Loucy (cell line): ENCODE data around the gene UPK3A.
A peak's percentile ranks its signal among the peaks of the same experiment; 100 is the strongest.

Experiments used
- H2AFZ ChIP-seq: fragments of 200-600 bp; sonication (generic); 2 replicates; pipeline ENCODE4 v1.6.0; 2016; ENCODE audit warnings: antibody characterized with exemption, mild to moderate bottlenecking, low read length, moderate library complexity
- H3F3A ChIP-seq: fragments of 200-600 bp; 2 replicates; pipeline ENCODE4 v1.6.0; 2016; ENCODE audit warnings: antibody characterized with exemption, low read depth, mild to moderate bottlenecking
- H3K27me3 ChIP-seq: fragments of 200-600 bp; sonication (generic); 2 replicates; pipeline ENCODE4 v1.6.1; 2014; ENCODE audit warnings: low read length, mild to moderate bottlenecking; ENCODE audit not compliant: insufficient read depth, poor library complexity, severe bottlenecking
- H3K36me3 ChIP-seq: fragments of 200-600 bp; sonication (generic); 2 replicates; pipeline ENCODE4 v1.6.1; 2016; ENCODE audit warnings: low read length; ENCODE audit not compliant: insufficient read depth
- H3K4me1 ChIP-seq: fragments of 200-600 bp; sonication (generic); 2 replicates; pipeline ENCODE4 v1.5.1; 2014; ENCODE audit warnings: low read length, mild to moderate bottlenecking; ENCODE audit not compliant: insufficient read depth, poor library complexity, severe bottlenecking
- H3K4me2 ChIP-seq: fragments of 200-600 bp; sonication (generic); 2 replicates; pipeline ENCODE4 v1.6.0; 2014; ENCODE audit warnings: antibody characterized with exemption, low read length, low read depth, mild to moderate bottlenecking; ENCODE audit not compliant: poor library complexity, severe bottlenecking
- H3K4me3 ChIP-seq: fragments of 200-600 bp; sonication (generic); 2 replicates; pipeline ENCODE4 v1.5.1; 2014; ENCODE audit warnings: low read length, mild to moderate bottlenecking, mixed read lengths; ENCODE audit not compliant: poor library complexity, severe bottlenecking
- H3K79me2 ChIP-seq: fragments of 200-600 bp; sonication (generic); 2 replicates; pipeline ENCODE4 v1.6.1; 2014; ENCODE audit warnings: low read length; ENCODE audit not compliant: insufficient read depth
- H3K9ac ChIP-seq: fragments of 200-600 bp; sonication (generic); 2 replicates; pipeline ENCODE4 v1.6.0; 2014; ENCODE audit warnings: mild to moderate bottlenecking, low read depth, low read length, moderate library complexity; ENCODE audit not compliant: poor library complexity, severe bottlenecking
- H3K9me2 ChIP-seq: fragments of 200-600 bp; sonication (generic); replicated peaks from 2 replicates; pipeline ENCODE4 v1.6.1; 2016; ENCODE audit warnings: low read depth, low read length, mixed read lengths
- H3K9me3 ChIP-seq: fragments of 200-600 bp; sonication (generic); 2 replicates; pipeline ENCODE4 v1.6.1; 2014; ENCODE audit warnings: mild to moderate bottlenecking, antibody characterized with exemption, low read length, low read depth; ENCODE audit not compliant: insufficient read depth
- H4K20me1 ChIP-seq: fragments of 200-600 bp; sonication (generic); 2 replicates; pipeline ENCODE4 v1.6.0; 2014; ENCODE audit warnings: antibody characterized with exemption, low read length, mild to moderate bottlenecking; ENCODE audit not compliant: insufficient read depth, poor library complexity, severe bottlenecking
- CTCF ChIP-seq: fragments of 200-600 bp; sonication (generic); conservative IDR thresholded peaks from 2 replicates; pipeline ENCODE4 v1.5.1; 2014; ENCODE audit warnings: mild to moderate bottlenecking, antibody characterized with exemption, low read length
- EZH2phosphoT487 ChIP-seq: fragments of 200-600 bp; IDR thresholded peaks from 2 replicates; pipeline ENCODE4 v1.6.1; 2018; ENCODE audit warnings: antibody characterized with exemption, mild to moderate bottlenecking, moderate library complexity, borderline replicate concordance

Gene UPK3A

DNA sequence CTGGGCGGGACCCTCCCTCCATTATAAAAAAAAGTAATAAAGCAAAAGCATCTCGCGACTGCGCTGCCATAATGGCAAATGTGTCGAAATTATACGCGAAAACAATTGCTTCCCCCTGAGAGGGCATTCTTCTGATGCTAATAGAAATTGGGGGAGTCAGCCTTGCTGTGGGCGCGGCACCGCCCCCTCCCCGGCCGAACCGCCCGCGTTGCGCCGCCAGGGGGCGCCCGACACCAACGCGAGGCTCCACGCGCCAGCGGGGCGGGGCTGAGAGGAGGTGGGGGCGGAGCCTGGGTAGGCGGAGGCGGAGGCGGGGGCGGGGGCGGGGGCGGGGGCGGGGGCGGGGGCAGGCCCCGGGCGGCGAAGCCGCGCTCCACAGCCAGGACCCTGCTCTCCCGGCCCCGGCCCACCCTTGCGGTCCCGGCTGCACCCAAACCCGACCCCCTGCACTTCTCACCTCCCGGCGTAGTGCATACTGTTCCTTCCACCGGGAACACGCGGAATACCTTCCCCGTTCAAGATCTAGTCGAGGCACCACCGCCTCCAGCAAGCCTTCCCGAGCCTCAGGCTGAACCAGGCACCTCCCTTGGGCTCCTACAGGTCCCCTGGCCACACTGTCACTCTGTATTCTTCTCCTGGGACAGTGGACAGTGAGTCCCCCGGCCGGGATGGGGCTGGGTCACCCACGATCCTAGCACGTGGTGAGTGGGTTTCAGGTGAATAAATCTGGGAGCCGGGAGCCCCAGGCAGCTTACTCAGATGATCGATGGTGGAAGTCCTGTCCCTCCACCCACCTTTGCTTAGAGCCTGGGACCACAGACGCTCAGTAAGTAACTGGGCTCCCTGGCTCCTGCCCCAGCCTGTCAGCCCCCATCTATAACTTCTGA, 15.5 kb upstream of the UPK3A start:
- Histone ChIP-seq H3F3A (no peaks in the 10 kb centered on the region), H3K9ac (peak overlapping the region; percentile 35), H3K4me3 (peak overlapping the region; percentile 83), H3K4me1 (peaks cover 8% of the 10 kb centered on the region), H4K20me1 (no peaks in the 10 kb centered on the region), H2AFZ (peak overlapping the region; percentile 91), H3K4me2 (peak overlapping the region; percentile 100), H3K9me3 (no peaks in the 10 kb centered on the region), H3K36me3 (no peaks in the 10 kb centered on the region), H3K27me3 (no peaks in the 10 kb centered on the region), H3K79me2 (no peaks in the 10 kb centered on the region), H3K9me2 (no peaks in the 10 kb centered on the region)
- TF ChIP-seq CTCF (peak; percentile 74), EZH2phosphoT487 (no peak)

GRCh38 chr22:45270095-45271020, 14.4 kb upstream of the UPK3A start:
- Histone ChIP-seq H2AFZ (no peak overlapping the region), H4K20me1 (no peaks in the 10 kb centered on the region), H3K9me3 (no peaks in the 10 kb centered on the region), H3K27me3 (no peaks in the 10 kb centered on the region), H3K4me1 (peaks cover 8% of the 10 kb centered on the region), H3K4me3 (no peak overlapping the region), H3K36me3 (no peaks in the 10 kb centered on the region), H3K9me2 (no peaks in the 10 kb centered on the region), H3F3A (no peaks in the 10 kb centered on the region), H3K9ac (no peak overlapping the region), H3K79me2 (no peaks in the 10 kb centered on the region), H3K4me2 (no peak overlapping the region)
- TF ChIP-seq EZH2phosphoT487: no peak
- no peak for TF ChIP-seq CTCF

GRCh38 chr22:45271667-45272201, 13.0 kb upstream of the UPK3A start:
- Histone ChIP-seq H3K79me2 (no peaks in the 10 kb centered on the region), H3F3A (no peaks in the 10 kb centered on the region), H3K4me2 (no peak overlapping the region), H2AFZ (no peak overlapping the region), H3K36me3 (no peaks in the 10 kb centered on the region), H4K20me1 (no peaks in the 10 kb centered on the region), H3K4me3 (no peak overlapping the region), H3K27me3 (no peaks in the 10 kb centered on the region), H3K4me1 (peaks cover 8% of the 10 kb centered on the region), H3K9ac (no peak overlapping the region), H3K9me3 (no peaks in the 10 kb centered on the region), H3K9me2 (no peaks in the 10 kb centered on the region)
- no peak for TF ChIP-seq CTCF
- TF ChIP-seq EZH2phosphoT487: no peak
